CD4-positive, alpha-beta T cell treated with Interferon alpha-2 for 1 hour (primary cell): Measurements from ENCODE around the gene PPM1E.

Experiments
- DNase-seq, 2 donors: peaks; one replicate each; pipeline ENCODE4 v3.0.0-alpha.2; 2020 to 2022

Gene PPM1E

GRCh38 chr17:59000022-59000421 is 244.4 kb downstream of the PPM1E start:
- DNase-seq: no peak

- peak; percentile 83 to 85 for DNase-seq
These were observed 245.6 kb downstream of the PPM1E start for GRCh38 chr17:59001158-59001814.

- no peak for DNase-seq
These were observed 246.5 kb downstream of the PPM1E start for GRCh38 chr17:59002126-59002525.

GRCh38 chr17:59002848-59003247 is 247.2 kb downstream of the PPM1E start:
- no peak for DNase-seq

- no peak for DNase-seq
These were observed 248.2 kb downstream of the PPM1E start for GRCh38 chr17:59003860-59004259.

GRCh38 chr17:59004338-59005111 is 248.9 kb downstream of the PPM1E start:
- peak; percentile 68 to 81 for DNase-seq

- DNase-seq: no peak
These were observed 252.3 kb downstream of the PPM1E start for GRCh38 chr17:59007995-59008394.

GRCh38 chr17:59008737-59009136 is 253.1 kb downstream of the PPM1E start:
- DNase-seq: no peak

- no peak for DNase-seq
These were observed 254.4 kb downstream of the PPM1E start for GRCh38 chr17:59010026-59010425.

GRCh38 chr17:59011975-59012374 is 256.3 kb downstream of the PPM1E start:
- no peak for DNase-seq

GRCh38 chr17:59018019-59018418 is 262.4 kb downstream of the PPM1E start:
- DNase-seq: no peak

GRCh38 chr17:59024916-59025315 is 269.3 kb downstream of the PPM1E start:
- no peak for DNase-seq

GRCh38 chr17:59026176-59026939 is 270.7 kb downstream of the PPM1E start:
- no peak for DNase-seq

GRCh38 chr17:59027750-59028149 is 272.1 kb downstream of the PPM1E start:
- no peak for DNase-seq

- DNase-seq: no peak
These were observed 272.7 kb downstream of the PPM1E start for GRCh38 chr17:59028328-59028727.

GRCh38 chr17:59030811-59031210 is 275.2 kb downstream of the PPM1E start:
- DNase-seq: no peak
